ENCODE data around the gene AGRN.
"Not testable (repeated sequence)": the region's sequence is repeated elsewhere in the genome, so short reads cannot be mapped to it uniquely, and the experiment has no call there.

Gene AGRN

GRCh38 chr1:1090424-1091343, 70.8 kb downstream of the AGRN start:
- no peak for DNase-seq (ENCODE audit: low read depth in 2 of 2)

DNA sequence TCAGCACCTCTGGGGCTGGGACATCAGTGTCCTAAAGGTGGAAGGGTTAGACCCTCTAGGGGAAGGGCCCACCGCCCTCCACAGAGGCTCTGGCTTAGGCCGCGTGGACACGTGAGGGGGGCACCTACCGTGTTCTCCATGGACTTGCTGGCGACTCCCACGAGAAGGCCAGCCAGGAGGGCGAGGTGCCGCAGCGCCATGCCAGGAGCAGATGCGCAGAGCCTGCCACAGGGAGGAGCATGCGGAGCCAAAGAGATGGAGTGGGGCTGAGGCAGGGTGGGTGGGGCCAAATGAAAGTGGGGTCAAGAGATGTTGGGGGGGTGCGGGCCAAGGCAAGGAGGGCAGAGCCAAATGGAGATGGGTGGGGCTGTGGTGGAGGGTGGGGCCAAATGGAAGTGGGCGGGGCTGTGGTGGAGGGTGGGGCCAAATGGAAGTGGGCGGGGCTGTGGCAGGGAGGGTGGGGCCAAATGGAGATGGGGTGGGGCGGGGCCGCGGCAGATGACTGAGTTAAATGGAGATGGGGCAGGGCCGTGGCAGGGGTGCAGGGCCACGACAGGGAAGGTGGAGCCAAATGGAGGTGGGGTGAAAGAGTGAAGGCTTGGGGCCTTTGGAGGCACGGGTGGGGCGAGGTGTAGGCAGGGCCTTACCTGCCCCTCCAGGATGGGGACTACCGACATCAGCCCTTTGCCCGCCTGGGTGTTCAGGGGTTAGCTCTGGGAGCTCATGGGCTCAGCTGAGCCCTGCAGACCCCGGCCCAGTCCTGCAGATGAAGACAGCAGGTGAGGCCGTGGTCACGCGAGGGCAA, 71.6 kb downstream of the AGRN start:
- no peak for DNase-seq (ENCODE audit: low read depth in 2 of 2)

- no peak for DNase-seq (ENCODE audit: low read depth in 2 of 2)
Measured at GRCh38 chr1:1092149-1092855, 72.4 kb downstream of the AGRN start.

GRCh38 chr1:1092894-1093609, 73.1 kb downstream of the AGRN start:
- no peak for DNase-seq (ENCODE audit: low read depth in 2 of 2)

GRCh38 chr1:1093610-1093943, 73.7 kb downstream of the AGRN start:
- no peak for DNase-seq (ENCODE audit: low read depth in 2 of 2)

DNA sequence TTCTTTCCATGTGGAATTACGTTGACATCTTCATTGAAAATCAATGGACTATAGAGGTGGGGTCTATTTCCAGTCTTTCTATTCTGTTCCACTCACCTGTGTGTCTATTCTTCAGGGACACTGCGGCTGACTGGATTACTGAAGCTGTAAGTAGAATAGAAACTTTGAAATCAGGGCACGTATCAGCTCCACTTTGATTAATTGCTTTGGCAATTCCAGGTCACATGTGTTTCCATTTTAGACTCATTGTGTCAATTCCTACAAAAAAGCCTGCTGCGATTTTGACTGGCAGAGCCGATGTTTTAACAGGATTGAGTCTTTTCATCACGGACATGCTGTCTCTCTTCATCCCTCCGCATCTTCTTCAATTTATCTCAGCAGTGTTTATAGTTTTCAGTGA, 75.1 kb downstream of the AGRN start:
- DNase-seq (ENCODE audit: low read depth in 2 of 2) = no peak

DNA sequence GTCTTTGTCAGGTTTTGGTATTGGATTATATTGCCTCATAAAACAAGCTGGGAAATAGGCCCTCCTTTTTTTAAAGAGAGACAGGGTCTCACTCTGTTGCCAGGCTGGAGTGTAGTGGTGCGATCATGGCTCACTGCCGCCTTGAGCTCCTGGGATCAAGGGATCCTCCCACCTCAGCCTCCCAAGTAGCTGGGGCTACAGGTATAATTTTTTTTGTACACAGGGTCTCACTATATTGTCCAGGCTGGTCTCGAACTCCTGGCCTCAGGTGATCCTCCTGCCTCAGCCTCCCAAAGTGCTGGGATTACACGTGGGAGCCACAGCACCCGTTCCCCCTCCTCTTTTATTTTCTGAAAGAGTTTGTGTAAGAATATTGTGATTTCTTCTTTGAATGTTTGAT, 76.2 kb downstream of the AGRN start:
- not testable (repeated sequence) for DNase-seq (ENCODE audit: low read depth in 2 of 2)

- DNase-seq (ENCODE audit: low read depth in 2 of 2) = no peak
Measured at GRCh38 chr1:1098681-1099421, 78.9 kb downstream of the AGRN start.

- DNase-seq (ENCODE audit: low read depth in 2 of 2) = no peak
Measured at GRCh38 chr1:1099506-1100183, 79.7 kb downstream of the AGRN start.

DNA sequence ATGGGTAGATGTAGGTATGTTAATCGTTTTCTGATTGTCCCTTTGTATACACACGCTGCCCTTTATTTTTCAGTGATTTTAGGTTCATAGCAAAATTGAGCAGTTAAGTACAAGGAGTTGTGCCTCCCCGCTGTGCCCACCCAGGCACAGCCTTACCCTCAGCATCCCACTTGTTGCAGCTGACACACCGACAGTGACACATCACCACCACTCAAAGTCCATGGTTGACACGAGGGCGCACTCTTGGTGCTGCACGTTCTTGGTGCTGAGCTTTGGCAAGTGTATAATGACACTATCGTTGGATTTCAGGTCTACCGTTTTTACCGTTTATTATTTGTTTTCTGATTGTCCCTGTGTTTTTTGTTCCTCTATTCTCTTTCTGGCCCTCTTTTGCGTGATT, 80.4 kb downstream of the AGRN start:
- DNase-seq (ENCODE audit: low read depth in 2 of 2) = no peak

DNA sequence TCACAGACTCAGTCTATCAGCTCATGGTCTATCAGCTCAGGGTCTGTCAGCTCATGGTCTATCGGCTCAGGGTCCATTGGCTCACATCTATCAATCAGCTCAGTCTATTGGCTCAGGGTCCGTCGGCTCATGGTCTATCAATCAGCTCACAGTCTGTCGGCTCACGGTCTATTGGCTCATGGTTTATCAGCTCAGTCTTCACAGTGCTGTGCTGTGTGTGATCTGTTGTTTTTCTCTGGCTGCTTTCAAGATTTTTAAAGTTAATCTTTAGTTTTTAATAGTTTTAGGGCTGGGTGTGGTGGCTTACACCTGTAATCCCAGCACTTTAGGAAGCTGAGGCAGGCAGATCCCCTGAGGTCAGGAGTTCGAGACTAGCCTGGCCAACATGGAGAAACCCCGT, 81.6 kb downstream of the AGRN start:
- DNase-seq (ENCODE audit: low read depth in 2 of 2) = no peak

GRCh38 chr1:1104152-1104551, 84.2 kb downstream of the AGRN start:
- not testable (repeated sequence) for DNase-seq (ENCODE audit: low read depth in 2 of 2)
